ENCODE measurements around the gene BAX. TPM values are rescaled to one million over a fixed set of nuclear protein-coding genes. Genes with fewer than 3 reads are reported as not detected.

The BAX gene
- total and polyA plus RNA-seq, 2 of the 13 experiments (the other 11 are each of a cell fraction or from before 2014, with no cell fraction given) = 139 to 176 TPM

- TF ChIP-seq, protein P1, sequence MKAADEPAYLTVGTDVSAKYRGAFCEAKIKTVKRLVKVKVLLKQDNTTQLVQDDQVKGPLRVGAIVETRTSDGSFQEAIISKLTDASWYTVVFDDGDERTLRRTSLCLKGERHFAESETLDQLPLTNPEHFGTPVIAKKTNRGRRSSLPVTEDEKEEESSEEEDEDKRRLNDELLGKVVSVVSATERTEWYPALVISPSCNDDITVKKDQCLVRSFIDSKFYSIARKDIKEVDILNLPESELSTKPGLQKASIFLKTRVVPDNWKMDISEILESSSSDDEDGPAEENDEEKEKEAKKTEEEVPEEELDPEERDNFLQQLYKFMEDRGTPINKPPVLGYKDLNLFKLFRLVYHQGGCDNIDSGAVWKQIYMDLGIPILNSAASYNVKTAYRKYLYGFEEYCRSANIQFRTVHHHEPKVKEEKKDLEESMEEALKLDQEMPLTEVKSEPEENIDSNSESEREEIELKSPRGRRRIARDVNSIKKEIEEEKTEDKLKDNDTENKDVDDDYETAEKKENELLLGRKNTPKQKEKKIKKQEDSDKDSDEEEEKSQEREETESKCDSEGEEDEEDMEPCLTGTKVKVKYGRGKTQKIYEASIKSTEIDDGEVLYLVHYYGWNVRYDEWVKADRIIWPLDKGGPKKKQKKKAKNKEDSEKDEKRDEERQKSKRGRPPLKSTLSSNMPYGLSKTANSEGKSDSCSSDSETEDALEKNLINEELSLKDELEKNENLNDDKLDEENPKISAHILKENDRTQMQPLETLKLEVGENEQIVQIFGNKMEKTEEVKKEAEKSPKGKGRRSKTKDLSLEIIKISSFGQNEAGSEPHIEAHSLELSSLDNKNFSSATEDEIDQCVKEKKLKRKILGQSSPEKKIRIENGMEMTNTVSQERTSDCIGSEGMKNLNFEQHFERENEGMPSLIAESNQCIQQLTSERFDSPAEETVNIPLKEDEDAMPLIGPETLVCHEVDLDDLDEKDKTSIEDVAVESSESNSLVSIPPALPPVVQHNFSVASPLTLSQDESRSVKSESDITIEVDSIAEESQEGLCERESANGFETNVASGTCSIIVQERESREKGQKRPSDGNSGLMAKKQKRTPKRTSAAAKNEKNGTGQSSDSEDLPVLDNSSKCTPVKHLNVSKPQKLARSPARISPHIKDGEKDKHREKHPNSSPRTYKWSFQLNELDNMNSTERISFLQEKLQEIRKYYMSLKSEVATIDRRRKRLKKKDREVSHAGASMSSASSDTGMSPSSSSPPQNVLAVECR (CRISPR knock-in tag; IDR thresholded peaks at IDR 0.05; ENCODE audit: borderline replicate concordance) = peak; percentile 86; the same call in 1 of the 2 replicates
- TF ChIP-seq KDM5B (CRISPR knock-in tag; IDR thresholded peaks at IDR 0.05; ENCODE audit: borderline replicate concordance) = peak; percentile 76
- TF ChIP-seq, protein P2, sequence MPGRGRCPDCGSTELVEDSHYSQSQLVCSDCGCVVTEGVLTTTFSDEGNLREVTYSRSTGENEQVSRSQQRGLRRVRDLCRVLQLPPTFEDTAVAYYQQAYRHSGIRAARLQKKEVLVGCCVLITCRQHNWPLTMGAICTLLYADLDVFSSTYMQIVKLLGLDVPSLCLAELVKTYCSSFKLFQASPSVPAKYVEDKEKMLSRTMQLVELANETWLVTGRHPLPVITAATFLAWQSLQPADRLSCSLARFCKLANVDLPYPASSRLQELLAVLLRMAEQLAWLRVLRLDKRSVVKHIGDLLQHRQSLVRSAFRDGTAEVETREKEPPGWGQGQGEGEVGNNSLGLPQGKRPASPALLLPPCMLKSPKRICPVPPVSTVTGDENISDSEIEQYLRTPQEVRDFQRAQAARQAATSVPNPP (CRISPR knock-in tag; IDR thresholded peaks at IDR 0.05) = peak; percentile 75; the same call in 1 of the 2 replicates
- TF ChIP-seq KAT8 (CRISPR knock-in tag; IDR thresholded peaks at IDR 0.05) = peak; percentile 76
- TF ChIP-seq RARA (CRISPR knock-in tag; IDR thresholded peaks at IDR 0.05) = peak; percentile 48
- no peak for TF ChIP-seq ATM (IDR thresholded peaks at IDR 0.05; ENCODE audit: borderline replicate concordance)
- TF ChIP-seq ZEB1 (IDR thresholded peaks at IDR 0.05; ENCODE audit: insufficient replicate concordance, low read depth) = peak; percentile 58
- no peak for TF ChIP-seq ATF7 (IDR thresholded peaks at IDR 0.05)
- peak; percentile 31 for TF ChIP-seq ATF7 (CRISPR knock-in tag; IDR thresholded peaks at IDR 0.05)
- TF ChIP-seq, protein P3, sequence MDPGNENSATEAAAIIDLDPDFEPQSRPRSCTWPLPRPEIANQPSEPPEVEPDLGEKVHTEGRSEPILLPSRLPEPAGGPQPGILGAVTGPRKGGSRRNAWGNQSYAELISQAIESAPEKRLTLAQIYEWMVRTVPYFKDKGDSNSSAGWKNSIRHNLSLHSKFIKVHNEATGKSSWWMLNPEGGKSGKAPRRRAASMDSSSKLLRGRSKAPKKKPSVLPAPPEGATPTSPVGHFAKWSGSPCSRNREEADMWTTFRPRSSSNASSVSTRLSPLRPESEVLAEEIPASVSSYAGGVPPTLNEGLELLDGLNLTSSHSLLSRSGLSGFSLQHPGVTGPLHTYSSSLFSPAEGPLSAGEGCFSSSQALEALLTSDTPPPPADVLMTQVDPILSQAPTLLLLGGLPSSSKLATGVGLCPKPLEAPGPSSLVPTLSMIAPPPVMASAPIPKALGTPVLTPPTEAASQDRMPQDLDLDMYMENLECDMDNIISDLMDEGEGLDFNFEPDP (CRISPR knock-in tag; conservative IDR thresholded peaks at IDR 0.05) = 0 out of 2 replicates have a peak, but pooled peaks have one; percentile 75
- no peak; the same call in 1 of the 2 replicates for TF ChIP-seq ZNF619 (CRISPR knock-in tag; IDR thresholded peaks at IDR 0.05)
- no peak for TF ChIP-seq ZNF782 (CRISPR knock-in tag; IDR thresholded peaks at IDR 0.05; ENCODE audit: borderline replicate concordance)
- peak; percentile 64 for TF ChIP-seq CEBPG (CRISPR knock-in tag; IDR thresholded peaks at IDR 0.05)
- no peak for TF ChIP-seq ZFP36 (IDR thresholded peaks at IDR 0.05; ENCODE audit: borderline replicate concordance, low read depth, low read length, partially characterized antibody)
- 0 out of 2 replicates have a peak, but pooled peaks have one; percentile 78 for TF ChIP-seq BRD4 (CRISPR knock-in tag; IDR thresholded peaks at IDR 0.05)
- peak; percentile 86 for TF ChIP-seq ATF7-NPFF (CRISPR knock-in tag; IDR thresholded peaks at IDR 0.05; ENCODE audit: low read depth)
- TF ChIP-seq HNRNPUL1 (IDR thresholded peaks at IDR 0.05; ENCODE audit: low read depth, low read length) = no peak
- TF ChIP-seq, protein P4, sequence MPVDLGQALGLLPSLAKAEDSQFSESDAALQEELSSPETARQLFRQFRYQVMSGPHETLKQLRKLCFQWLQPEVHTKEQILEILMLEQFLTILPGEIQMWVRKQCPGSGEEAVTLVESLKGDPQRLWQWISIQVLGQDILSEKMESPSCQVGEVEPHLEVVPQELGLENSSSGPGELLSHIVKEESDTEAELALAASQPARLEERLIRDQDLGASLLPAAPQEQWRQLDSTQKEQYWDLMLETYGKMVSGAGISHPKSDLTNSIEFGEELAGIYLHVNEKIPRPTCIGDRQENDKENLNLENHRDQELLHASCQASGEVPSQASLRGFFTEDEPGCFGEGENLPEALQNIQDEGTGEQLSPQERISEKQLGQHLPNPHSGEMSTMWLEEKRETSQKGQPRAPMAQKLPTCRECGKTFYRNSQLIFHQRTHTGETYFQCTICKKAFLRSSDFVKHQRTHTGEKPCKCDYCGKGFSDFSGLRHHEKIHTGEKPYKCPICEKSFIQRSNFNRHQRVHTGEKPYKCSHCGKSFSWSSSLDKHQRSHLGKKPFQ (CRISPR knock-in tag; IDR thresholded peaks at IDR 0.05; ENCODE audit: insufficient replicate concordance) = no peak
- TF ChIP-seq CREB1 (IDR thresholded peaks at IDR 0.05) = peak; percentile 40; the same call in 1 of the 2 replicates
- TF ChIP-seq CREB1 (CRISPR knock-in tag; IDR thresholded peaks at IDR 0.05) = no peak
- peak; percentile 62; the same call in 1 of the 2 replicates for TF ChIP-seq ZSCAN31 (CRISPR knock-in tag; IDR thresholded peaks at IDR 0.05; ENCODE audit: low read depth)
- peak; percentile 58 for TF ChIP-seq ZSCAN25 (CRISPR knock-in tag; IDR thresholded peaks at IDR 0.05)
These were observed 10.5 kb downstream of the BAX start, which contains the start of gene FTL (continued) for GRCh38 chr19:48965040-48965805.
